Subcutaneous adipose tissue (tissue), 4 donors: ENCODE data around the gene OLFM3. TPM values are rescaled to one million over a fixed set of nuclear protein-coding genes. Genes with fewer than 3 reads are reported as not detected.

Experiments used
- total RNA-seq, 4 donors: library from RNA; depleted of rRNA; stranded (reverse); fragments of >200 nt; gene quantifications; one replicate each; pipeline ENCODE4 v1.1.0, GENCODE V29; 2016
- TF ChIP-seq, protein P1 (sequence below): fragments of 450-650 bp; IDR thresholded peaks from one replicate; pipeline ENCODE4 v1.5.1; 2016; ENCODE audit warnings: low read depth, mild to moderate bottlenecking, control low read depth, antibody characterized with exemption, moderate library complexity

The OLFM3 gene
- total RNA-seq, 4 donors from 2014 or later: not detected

DNA sequence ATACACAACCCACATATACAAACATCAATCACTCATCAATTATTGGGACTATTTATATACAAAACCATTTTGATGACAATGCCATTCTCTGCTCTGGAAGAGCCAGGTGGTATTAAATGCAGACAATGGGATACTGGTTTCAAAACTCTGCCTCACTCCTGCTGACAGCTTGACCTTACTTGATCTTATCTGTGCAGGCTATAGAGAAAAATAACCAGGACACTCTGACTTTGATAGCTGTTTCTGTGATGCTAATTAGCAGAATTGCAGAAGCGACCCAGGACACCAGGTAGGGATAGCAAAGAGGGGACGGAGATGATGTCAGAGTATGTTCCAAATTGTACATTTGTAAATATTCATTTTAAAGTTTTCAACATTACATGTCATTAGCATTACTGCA is 89.5 kb downstream of the OLFM3 start:
- TF ChIP-seq, protein P1, sequence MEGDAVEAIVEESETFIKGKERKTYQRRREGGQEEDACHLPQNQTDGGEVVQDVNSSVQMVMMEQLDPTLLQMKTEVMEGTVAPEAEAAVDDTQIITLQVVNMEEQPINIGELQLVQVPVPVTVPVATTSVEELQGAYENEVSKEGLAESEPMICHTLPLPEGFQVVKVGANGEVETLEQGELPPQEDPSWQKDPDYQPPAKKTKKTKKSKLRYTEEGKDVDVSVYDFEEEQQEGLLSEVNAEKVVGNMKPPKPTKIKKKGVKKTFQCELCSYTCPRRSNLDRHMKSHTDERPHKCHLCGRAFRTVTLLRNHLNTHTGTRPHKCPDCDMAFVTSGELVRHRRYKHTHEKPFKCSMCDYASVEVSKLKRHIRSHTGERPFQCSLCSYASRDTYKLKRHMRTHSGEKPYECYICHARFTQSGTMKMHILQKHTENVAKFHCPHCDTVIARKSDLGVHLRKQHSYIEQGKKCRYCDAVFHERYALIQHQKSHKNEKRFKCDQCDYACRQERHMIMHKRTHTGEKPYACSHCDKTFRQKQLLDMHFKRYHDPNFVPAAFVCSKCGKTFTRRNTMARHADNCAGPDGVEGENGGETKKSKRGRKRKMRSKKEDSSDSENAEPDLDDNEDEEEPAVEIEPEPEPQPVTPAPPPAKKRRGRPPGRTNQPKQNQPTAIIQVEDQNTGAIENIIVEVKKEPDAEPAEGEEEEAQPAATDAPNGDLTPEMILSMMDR: no peak

DNA sequence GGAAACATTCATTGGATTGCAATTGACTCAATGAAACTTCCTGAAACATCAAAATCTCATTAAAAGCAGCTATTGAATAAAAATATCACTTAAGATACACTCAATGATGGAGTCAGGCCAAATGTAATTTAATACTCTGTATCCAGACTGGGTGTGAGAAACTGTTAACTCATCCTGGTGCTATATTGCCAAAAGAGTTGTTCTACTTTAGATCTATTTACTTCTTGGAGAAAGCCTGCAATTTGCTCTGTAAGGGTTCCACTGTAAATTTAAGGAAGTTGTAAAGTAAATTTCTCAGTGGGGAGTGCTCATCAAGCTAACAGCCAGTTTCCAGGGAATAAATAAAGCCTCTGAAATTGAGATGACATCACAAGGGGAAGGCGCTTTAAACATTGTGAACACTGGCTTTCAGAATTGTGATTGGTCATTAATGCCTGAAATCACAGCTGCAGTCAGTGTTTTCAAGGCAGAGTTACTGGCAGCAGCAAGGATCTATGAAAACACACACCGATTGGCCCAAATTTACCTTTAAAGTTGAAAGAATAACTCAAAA is 91.4 kb downstream of the OLFM3 start:
- TF ChIP-seq, protein P1: no peak

DNA sequence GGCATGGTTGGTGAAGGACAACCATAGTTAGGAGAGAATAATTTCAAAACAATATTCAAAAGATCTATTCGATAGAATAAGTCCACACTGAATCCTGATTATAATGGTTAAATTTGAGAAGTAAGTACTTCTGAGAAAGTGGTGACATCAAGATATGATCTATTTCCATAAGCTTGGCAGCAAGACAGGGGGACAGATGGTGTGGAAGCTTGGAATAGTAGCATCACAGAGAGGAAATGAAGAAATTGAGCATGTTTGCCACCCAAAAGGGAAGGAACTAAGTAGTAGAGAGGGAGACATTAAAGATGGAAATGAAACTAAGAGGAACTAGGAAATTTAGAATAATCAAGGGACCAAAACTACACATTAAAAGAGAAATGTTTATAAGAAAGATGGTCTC is 94.5 kb downstream of the OLFM3 start:
- TF ChIP-seq, protein P1: no peak

DNA sequence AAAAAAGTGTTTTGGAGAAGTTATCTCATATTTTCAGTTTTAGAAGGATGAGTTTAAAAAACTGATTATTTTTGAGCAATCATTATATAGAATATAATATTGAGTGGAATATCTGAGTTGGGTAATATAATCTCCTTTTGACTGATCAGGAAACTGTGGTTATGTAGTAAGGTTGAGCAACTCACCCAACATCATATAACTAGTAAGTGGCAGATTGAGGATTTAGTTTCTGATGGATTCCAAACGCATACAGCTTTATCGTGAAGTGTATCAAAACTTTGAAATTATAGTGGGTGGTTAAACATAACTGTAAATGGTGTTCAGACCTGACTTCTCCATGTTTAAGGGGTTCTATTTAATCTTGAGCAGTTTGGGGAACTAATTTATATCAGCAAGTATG is 98.6 kb downstream of the OLFM3 start:
- TF ChIP-seq, protein P1: no peak

DNA sequence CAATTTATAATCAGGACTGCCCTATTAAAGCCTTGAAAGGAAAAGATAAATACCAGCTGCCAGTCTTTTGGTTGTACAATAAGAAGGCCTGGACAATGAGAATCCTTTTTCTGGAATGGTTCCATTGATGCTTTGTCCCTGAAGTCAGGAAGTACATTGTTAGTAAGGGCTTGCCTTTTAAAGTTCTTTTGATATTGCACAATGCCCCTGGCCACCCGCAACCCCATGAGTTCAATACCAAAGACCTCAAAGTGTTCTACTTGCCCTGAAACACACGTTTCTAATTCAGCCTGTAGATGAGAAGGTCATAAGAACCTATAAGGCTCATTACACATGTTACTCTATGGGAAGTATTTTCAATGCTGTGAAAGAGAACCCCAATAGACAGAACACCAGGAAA is 112.1 kb downstream of the OLFM3 start:
- TF ChIP-seq, protein P1: no peak

DNA sequence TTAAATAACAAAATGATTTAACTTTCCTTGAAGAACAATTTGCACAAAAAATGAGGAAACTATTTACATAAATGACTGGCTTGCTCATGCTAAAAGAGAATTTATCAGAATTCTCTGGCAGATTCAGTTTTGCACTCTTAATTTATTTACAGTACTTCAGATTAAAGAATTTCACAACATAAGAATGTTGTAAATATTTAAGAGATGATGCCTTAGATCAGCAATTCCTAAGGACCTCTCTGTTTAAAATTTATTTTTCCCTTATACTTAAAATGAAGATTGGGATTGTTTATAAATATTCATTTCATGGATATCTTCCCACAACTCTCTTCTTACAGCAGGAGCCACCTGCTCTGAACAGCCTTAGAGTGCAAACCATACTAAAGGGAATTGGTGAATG is 120.8 kb downstream of the OLFM3 start:
- TF ChIP-seq, protein P1: no peak

DNA sequence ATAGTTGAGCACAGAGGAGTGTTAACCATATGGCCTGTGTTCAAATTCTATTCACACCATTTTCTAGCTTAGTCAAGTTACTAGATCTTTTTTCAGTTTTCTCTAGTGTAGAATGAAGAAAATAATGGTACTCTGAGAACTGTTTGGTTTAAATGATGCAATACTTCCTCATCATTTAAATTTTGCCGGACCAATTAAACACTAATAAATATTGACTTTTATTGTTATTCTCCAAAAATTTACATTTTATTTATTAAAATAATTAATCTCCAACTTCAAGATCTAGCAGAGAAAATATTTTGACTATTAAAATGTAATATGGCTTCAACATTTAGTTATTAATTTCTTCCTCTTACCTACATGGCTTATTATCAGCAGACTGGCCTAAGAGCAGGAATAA is 123.1 kb downstream of the OLFM3 start:
- TF ChIP-seq, protein P1: no peak
